Measurements from ENCODE around the gene ACSS1.

GRCh38 chr20:25005220-25005619 lies 52.7 kb downstream of the ACSS1 start:
- TF ChIP-seq POLR2A (IDR thresholded peaks at IDR 0.05) (no peak), CTCF (IDR thresholded peaks at IDR 0.05) (no peak)
